ENCODE results near the gene CACNA1B. TPM values are rescaled to one million over a fixed set of nuclear protein-coding genes. Genes with fewer than 3 reads are reported as not detected.

Gene CACNA1B
- total RNA-seq, 2 donors from 2014 or later, result 3.6 to 7.9 TPM

- no peak for DNase-seq
- H3K9me3 Mint-ChIP-seq, result no peaks in the 10 kb centered on the region
- H3K9ac ChIP-seq (ENCODE audit: extremely low read depth, low read length, poor library complexity, severe bottlenecking), result no peak overlapping the region
- H3K4me1 ChIP-seq (ENCODE audit: control insufficient read depth, insufficient read depth, low read length), result no peaks in the 10 kb centered on the region
- H3K27me3 ChIP-seq (ENCODE audit: control insufficient read depth, insufficient read depth, low read length, poor library complexity, severe bottlenecking), result no peaks in the 10 kb centered on the region
- TF ChIP-seq, protein P1, sequence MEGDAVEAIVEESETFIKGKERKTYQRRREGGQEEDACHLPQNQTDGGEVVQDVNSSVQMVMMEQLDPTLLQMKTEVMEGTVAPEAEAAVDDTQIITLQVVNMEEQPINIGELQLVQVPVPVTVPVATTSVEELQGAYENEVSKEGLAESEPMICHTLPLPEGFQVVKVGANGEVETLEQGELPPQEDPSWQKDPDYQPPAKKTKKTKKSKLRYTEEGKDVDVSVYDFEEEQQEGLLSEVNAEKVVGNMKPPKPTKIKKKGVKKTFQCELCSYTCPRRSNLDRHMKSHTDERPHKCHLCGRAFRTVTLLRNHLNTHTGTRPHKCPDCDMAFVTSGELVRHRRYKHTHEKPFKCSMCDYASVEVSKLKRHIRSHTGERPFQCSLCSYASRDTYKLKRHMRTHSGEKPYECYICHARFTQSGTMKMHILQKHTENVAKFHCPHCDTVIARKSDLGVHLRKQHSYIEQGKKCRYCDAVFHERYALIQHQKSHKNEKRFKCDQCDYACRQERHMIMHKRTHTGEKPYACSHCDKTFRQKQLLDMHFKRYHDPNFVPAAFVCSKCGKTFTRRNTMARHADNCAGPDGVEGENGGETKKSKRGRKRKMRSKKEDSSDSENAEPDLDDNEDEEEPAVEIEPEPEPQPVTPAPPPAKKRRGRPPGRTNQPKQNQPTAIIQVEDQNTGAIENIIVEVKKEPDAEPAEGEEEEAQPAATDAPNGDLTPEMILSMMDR (conservative IDR thresholded peaks at IDR 0.05), result no peak
- no peaks in the 10 kb centered on the region for H3K27me3 Mint-ChIP-seq (ENCODE audit: insufficient read depth)
- no peak overlapping the region for H3K27ac Mint-ChIP-seq
- H3K27ac ChIP-seq (ENCODE audit: low read depth, low read length), result no peak overlapping the region
- no peaks in the 10 kb centered on the region for H3K36me3 ChIP-seq (ENCODE audit: control insufficient read depth, insufficient read depth, low read length)
- no peak overlapping the region for H3K4me3 ChIP-seq (ENCODE audit: low read length)
- peaks cover 3% of the 10 kb centered on the region for H3K36me3 Mint-ChIP-seq (ENCODE audit: low read depth)
- no peak overlapping the region for H3K4me3 Mint-ChIP-seq
- WGBS, 2 experiments (ENCODE audit: insufficient coverage in 1 of 2, insufficient read length in 1 of 2), result 82 to 100% methylated on average over 3 to 7 of the region's 8 CpGs
- H3K9me3 ChIP-seq (ENCODE audit: control insufficient read depth, low read length), result peaks cover 17% of the 10 kb centered on the region
- no peaks in the 10 kb centered on the region for H3K4me1 Mint-ChIP-seq
Measured at GRCh38 chr9:137977571-137978261, 100.1 kb downstream of the CACNA1B start.

GRCh38 chr9:137978262-137978714 lies 100.7 kb downstream of the CACNA1B start:
- 72 to 88% methylated on average over 3 to 4 of the region's 4 CpGs for WGBS, 2 experiments (ENCODE audit: insufficient coverage in 1 of 2, insufficient read length in 1 of 2)
- Mint-ChIP-seq H3K27ac (no peak overlapping the region), H3K27me3 (ENCODE audit: insufficient read depth) (no peaks in the 10 kb centered on the region), H3K4me3 (no peak overlapping the region), H3K4me1 (no peaks in the 10 kb centered on the region), H3K36me3 (ENCODE audit: low read depth) (peaks cover 3% of the 10 kb centered on the region), H3K9me3 (no peaks in the 10 kb centered on the region)
- H3K4me3 ChIP-seq (ENCODE audit: low read length), result no peak overlapping the region
- TF ChIP-seq, protein P1 (conservative IDR thresholded peaks at IDR 0.05), result no peak
- no peak overlapping the region for H3K27ac ChIP-seq (ENCODE audit: low read depth, low read length)
- H3K4me1 ChIP-seq (ENCODE audit: control insufficient read depth, insufficient read depth, low read length), result no peaks in the 10 kb centered on the region
- no peaks in the 10 kb centered on the region for H3K27me3 ChIP-seq (ENCODE audit: control insufficient read depth, insufficient read depth, low read length, poor library complexity, severe bottlenecking)
- DNase-seq, result no peak
- peaks cover 21% of the 10 kb centered on the region for H3K9me3 ChIP-seq (ENCODE audit: control insufficient read depth, low read length)
- H3K36me3 ChIP-seq (ENCODE audit: control insufficient read depth, insufficient read depth, low read length), result no peaks in the 10 kb centered on the region
- H3K9ac ChIP-seq (ENCODE audit: extremely low read depth, low read length, poor library complexity, severe bottlenecking), result no peak overlapping the region

GRCh38 chr9:137982200-137982599 lies 104.6 kb downstream of the CACNA1B start:
- Mint-ChIP-seq H3K4me1 (no peaks in the 10 kb centered on the region), H3K27ac (no peak overlapping the region), H3K36me3 (ENCODE audit: low read depth) (peaks cover 15% of the 10 kb centered on the region), H3K27me3 (ENCODE audit: insufficient read depth) (no peaks in the 10 kb centered on the region), H3K4me3 (no peak overlapping the region), H3K9me3 (no peaks in the 10 kb centered on the region)
- H3K9me3 ChIP-seq (ENCODE audit: control insufficient read depth, low read length), result peaks cover 25% of the 10 kb centered on the region
- no peak for DNase-seq
- no peaks in the 10 kb centered on the region for H3K4me1 ChIP-seq (ENCODE audit: control insufficient read depth, insufficient read depth, low read length)
- 90 to 100% methylated on average over 1 of the region's 1 CpG for WGBS, 2 experiments (ENCODE audit: insufficient coverage in 1 of 2, insufficient read length in 1 of 2)
- H3K9ac ChIP-seq (ENCODE audit: extremely low read depth, low read length, poor library complexity, severe bottlenecking), result no peak overlapping the region
- H3K4me3 ChIP-seq (ENCODE audit: low read length), result no peak overlapping the region
- no peaks in the 10 kb centered on the region for H3K27me3 ChIP-seq (ENCODE audit: control insufficient read depth, insufficient read depth, low read length, poor library complexity, severe bottlenecking)
- H3K36me3 ChIP-seq (ENCODE audit: control insufficient read depth, insufficient read depth, low read length), result no peaks in the 10 kb centered on the region
- TF ChIP-seq, protein P1 (conservative IDR thresholded peaks at IDR 0.05), result no peak
- H3K27ac ChIP-seq (ENCODE audit: low read depth, low read length), result no peak overlapping the region

All from endodermal cell (in vitro differentiated cells).